Nephron (organoid): ENCODE data around the gene BUB1B.

ENCODE experiments used
- H3K27ac Mint-ChIP-seq, 3 experiments: 2 replicates each; pipeline ENCODE4 v1.8.0; 2020; ENCODE audit warnings: mixed read lengths in 3 of 3, mild to moderate bottlenecking in 2 of 3, moderate library complexity in 1 of 3
- H3K27me3 Mint-ChIP-seq: 2 replicates; pipeline ENCODE4 v1.8.0; 2021; ENCODE audit warnings: low read depth, mild to moderate bottlenecking, moderate library complexity, mixed read lengths
- H3K36me3 Mint-ChIP-seq: 2 replicates; pipeline ENCODE4 v1.8.0; 2020; ENCODE audit warnings: low read depth, mixed read lengths
- H3K4me1 Mint-ChIP-seq: 2 replicates; pipeline ENCODE4 v1.8.0; 2020; ENCODE audit warnings: mixed read lengths
- H3K4me3 Mint-ChIP-seq, 3 experiments: 2 replicates each; pipeline ENCODE4 v1.8.0; 2020; ENCODE audit warnings: mild to moderate bottlenecking in 3 of 3, mixed read lengths in 3 of 3, moderate library complexity in 2 of 3
- H3K9me3 Mint-ChIP-seq: 2 replicates; pipeline ENCODE4 v1.8.0; 2020; ENCODE audit warnings: mixed read lengths
- TF ChIP-seq, protein P1 (sequence below), 3 experiments: fragments of 200-600 bp; sonication (generic); IDR thresholded peaks; one replicate each; pipeline ENCODE4 v1.5.0; 2021; ENCODE audit warnings: antibody characterized with exemption in 3 of 3; ENCODE audit not compliant: unreplicated experiment in 3 of 3

The BUB1B gene

GRCh38 chr15:40245666-40246450 is 85.0 kb downstream of the BUB1B start:
- H3K4me3 Mint-ChIP-seq, result no peak overlapping the region
- peaks cover 27% of the 10 kb centered on the region for H3K27me3 Mint-ChIP-seq
- TF ChIP-seq, protein P1, sequence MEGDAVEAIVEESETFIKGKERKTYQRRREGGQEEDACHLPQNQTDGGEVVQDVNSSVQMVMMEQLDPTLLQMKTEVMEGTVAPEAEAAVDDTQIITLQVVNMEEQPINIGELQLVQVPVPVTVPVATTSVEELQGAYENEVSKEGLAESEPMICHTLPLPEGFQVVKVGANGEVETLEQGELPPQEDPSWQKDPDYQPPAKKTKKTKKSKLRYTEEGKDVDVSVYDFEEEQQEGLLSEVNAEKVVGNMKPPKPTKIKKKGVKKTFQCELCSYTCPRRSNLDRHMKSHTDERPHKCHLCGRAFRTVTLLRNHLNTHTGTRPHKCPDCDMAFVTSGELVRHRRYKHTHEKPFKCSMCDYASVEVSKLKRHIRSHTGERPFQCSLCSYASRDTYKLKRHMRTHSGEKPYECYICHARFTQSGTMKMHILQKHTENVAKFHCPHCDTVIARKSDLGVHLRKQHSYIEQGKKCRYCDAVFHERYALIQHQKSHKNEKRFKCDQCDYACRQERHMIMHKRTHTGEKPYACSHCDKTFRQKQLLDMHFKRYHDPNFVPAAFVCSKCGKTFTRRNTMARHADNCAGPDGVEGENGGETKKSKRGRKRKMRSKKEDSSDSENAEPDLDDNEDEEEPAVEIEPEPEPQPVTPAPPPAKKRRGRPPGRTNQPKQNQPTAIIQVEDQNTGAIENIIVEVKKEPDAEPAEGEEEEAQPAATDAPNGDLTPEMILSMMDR (IDR thresholded peaks at IDR 0.05; ENCODE audit: unreplicated experiment in 3 of 3), result no peak
- peaks cover 8% of the 10 kb centered on the region for H3K4me1 Mint-ChIP-seq
- peak overlapping the region in 1 of 3 experiments; percentile 89 for H3K27ac Mint-ChIP-seq
- no peaks in the 10 kb centered on the region for H3K36me3 Mint-ChIP-seq
- no peaks in the 10 kb centered on the region for H3K9me3 Mint-ChIP-seq

DNA sequence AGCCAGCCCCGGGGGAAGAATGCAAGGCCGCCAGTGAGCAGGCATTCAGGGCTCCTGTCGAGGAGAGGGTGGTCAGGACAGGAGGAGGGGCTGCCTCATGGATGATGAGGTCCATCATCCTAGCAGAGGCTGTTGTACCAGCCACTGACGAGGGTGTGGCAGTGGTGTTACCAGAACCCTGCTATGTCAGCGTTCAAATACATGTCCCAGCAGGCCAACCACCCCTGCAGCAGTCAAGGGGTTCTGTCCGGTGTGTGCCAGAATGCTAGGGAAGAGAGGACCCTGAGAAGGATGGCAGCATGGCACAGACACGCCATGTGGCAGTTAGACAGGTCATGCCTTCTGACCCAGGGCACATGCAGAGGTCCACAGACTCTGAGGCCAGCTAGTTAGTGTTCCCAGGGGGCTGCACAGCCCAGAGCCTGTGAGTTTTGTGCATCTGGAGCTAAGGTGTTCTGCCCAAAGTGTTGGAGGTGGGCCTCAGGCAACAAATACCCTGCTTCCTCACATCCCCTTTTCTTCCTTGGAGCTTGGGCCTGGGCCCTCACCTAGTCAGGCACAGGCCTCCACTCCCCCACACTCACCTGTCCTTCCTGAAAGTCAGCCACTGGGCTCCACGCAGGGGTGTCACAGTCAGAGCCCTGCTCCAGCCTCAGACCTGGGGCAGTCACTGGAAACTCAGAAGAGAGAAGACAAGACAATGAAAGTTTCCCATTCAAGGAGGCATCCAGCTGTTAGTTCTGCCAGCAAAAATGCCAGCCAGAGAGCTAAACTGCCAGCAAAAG is 85.8 kb downstream of the BUB1B start:
- Mint-ChIP-seq H3K27me3 (peaks cover 34% of the 10 kb centered on the region), H3K9me3 (no peaks in the 10 kb centered on the region), H3K27ac (peak overlapping the region in 1 of 3 experiments; percentile 89), H3K36me3 (no peaks in the 10 kb centered on the region), H3K4me1 (peaks cover 14% of the 10 kb centered on the region), H3K4me3 (no peak overlapping the region)
- TF ChIP-seq, protein P1 (IDR thresholded peaks at IDR 0.05; ENCODE audit: unreplicated experiment in 3 of 3), result no peak

DNA sequence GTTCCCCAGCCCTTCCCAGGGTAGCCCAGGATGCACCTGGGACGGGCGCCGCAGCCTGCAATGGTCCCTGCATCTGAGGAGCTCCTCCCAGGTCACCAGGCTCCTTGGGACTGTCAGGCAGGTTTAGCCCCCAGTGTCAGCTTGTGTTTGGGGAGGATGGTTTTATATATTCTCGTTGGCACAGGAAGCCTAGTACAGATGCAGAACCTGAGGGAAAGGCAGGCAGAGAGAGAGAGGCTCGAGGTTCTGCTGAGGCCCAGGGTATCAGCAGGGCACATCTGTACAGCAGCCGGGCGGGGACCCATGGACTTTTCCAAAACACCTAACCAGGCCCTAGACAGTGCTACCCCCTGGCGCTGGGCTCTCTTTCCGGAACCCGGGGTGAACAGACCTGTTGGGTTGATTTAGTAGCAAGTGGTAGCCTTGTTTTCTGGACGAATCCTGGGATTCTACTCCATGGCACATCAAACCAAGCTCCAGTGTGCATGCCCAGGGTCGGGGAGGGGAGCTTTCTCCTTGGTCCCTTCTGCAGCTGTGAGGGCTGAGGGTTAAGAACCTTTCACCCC is 86.6 kb downstream of the BUB1B start:
- peaks cover 14% of the 10 kb centered on the region for H3K4me1 Mint-ChIP-seq
- no peak overlapping the region for H3K27ac Mint-ChIP-seq
- no peak overlapping the region for H3K4me3 Mint-ChIP-seq
- H3K9me3 Mint-ChIP-seq, result no peaks in the 10 kb centered on the region
- H3K27me3 Mint-ChIP-seq, result peaks cover 40% of the 10 kb centered on the region
- no peaks in the 10 kb centered on the region for H3K36me3 Mint-ChIP-seq
- TF ChIP-seq, protein P1 (IDR thresholded peaks at IDR 0.05; ENCODE audit: unreplicated experiment in 3 of 3), result no peak

- Mint-ChIP-seq H3K27ac (no peak overlapping the region), H3K27me3 (peaks cover 44% of the 10 kb centered on the region), H3K9me3 (no peaks in the 10 kb centered on the region), H3K4me3 (no peak overlapping the region), H3K4me1 (peaks cover 18% of the 10 kb centered on the region), H3K36me3 (no peaks in the 10 kb centered on the region)
- TF ChIP-seq, protein P1 (IDR thresholded peaks at IDR 0.05; ENCODE audit: unreplicated experiment in 3 of 3), result no peak
Observed at GRCh38 chr15:40248006-40248783, 87.3 kb downstream of the BUB1B start.

DNA sequence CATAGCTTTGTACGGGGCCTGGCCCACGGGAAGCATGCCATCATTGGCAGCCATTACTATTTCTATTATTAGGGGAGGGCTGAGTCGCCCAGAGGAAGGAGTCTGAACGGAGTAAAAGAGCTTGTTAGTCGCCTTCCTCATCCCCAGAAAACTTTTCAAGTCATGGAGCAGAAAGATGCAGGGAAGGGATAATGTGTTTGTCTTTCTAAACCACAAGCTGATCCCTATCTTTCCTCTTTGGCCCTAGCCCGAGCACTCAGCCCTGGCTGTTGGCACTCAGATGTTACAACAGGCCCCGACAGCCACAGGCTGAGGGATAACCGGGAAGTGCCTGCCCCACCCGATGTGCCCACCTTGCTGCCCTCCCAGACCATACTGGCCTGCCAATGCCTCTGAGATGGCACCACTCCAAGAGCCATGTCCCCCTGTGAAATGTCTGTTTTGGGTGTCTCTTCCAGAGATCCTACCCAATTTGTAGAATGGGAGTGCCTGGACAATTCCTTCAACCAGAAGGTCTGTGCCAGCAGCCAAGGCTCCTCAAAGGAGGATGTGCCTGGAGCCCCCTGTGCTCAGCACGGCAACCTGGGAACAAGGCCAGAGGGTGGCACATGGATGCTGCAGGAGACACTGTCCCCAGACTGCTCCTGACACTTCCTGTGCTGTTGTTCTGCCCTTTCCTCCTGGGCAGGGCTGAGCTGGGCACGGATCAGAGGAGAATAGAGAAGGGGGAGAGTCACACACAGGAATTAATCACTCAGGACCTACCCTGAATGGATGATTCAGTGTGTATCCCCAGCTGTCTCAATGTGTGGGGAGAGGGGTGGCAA is 88.8 kb downstream of the BUB1B start:
- Mint-ChIP-seq H3K9me3 (no peaks in the 10 kb centered on the region), H3K4me1 (peaks cover 25% of the 10 kb centered on the region), H3K27ac (no peak overlapping the region), H3K4me3 (peak overlapping the region in 1 of 3 experiments; percentile 24), H3K27me3 (peaks cover 59% of the 10 kb centered on the region), H3K36me3 (no peaks in the 10 kb centered on the region)
- TF ChIP-seq, protein P1 (IDR thresholded peaks at IDR 0.05; ENCODE audit: unreplicated experiment in 3 of 3), result no peak
